Activated CD8-positive, alpha-beta T cell treated with anti-CD3 and anti-CD28 coated beads, Interleukin-2, amount 10 ng/mL, durations not matched to agents 7 days and 5 days (primary cell): ENCODE results near the gene KRTAP12-3. TPM values are rescaled to one million over a fixed set of nuclear protein-coding genes. Genes with fewer than 3 reads are reported as not detected.
"Not testable (repeated sequence)": the region's sequence is repeated elsewhere in the genome, so short reads cannot be mapped to it uniquely, and the experiment has no call there.

Experiments
- ATAC-seq: fragments of 150-1000 bp; cut with Tn5 transposase; one replicate; pipeline ENCODE4 v1.10.0; 2021; ENCODE audit warnings: moderate library complexity
- CTCF ChIA-PET: fragments of 350-600 bp; sonication (Branson Sonifier 250); formaldehyde crosslinking; loops from one replicate; lab custom pipeline; 2021; ENCODE audit warnings: antibody characterized with exemption; lab: Charles Lee
- POLR2A ChIA-PET: fragments of 350-600 bp; sonication (Branson Sonifier 250); formaldehyde crosslinking; loops from one replicate; lab custom pipeline; 2021; ENCODE audit warnings: antibody characterized with exemption; lab: Charles Lee
- DNase-seq: peaks from one replicate; pipeline ENCODE4 v3.0.0-alpha.2; 2020
- H3K27ac Mint-ChIP-seq: one replicate; pipeline ENCODE4 v1.8.0; 2021; ENCODE audit warnings: mild to moderate bottlenecking, mixed read lengths
- H3K27me3 Mint-ChIP-seq: one replicate; pipeline ENCODE4 v1.8.0; 2021; ENCODE audit warnings: low read depth, mixed read lengths
- H3K36me3 Mint-ChIP-seq: one replicate; pipeline ENCODE4 v1.8.0; 2021; ENCODE audit warnings: low read depth, mixed read lengths
- H3K4me1 Mint-ChIP-seq: one replicate; pipeline ENCODE4 v1.8.0; 2021; ENCODE audit warnings: low read depth, mixed read lengths
- H3K4me3 Mint-ChIP-seq: one replicate; pipeline ENCODE4 v1.8.0; 2021; ENCODE audit warnings: mild to moderate bottlenecking, mixed read lengths
- H3K9me3 Mint-ChIP-seq: one replicate; pipeline ENCODE4 v1.8.0; 2022; ENCODE audit warnings: mixed read lengths; ENCODE audit not compliant: insufficient read depth
- total RNA-seq, 2 experiments: library from RNA; stranded (reverse); gene quantifications; one replicate each; pipeline ENCODE4 v1.2.3, GENCODE V29; 2021

The KRTAP12-3 gene
- total RNA-seq, 2 experiments from 2014 or later = not detected

DNA sequence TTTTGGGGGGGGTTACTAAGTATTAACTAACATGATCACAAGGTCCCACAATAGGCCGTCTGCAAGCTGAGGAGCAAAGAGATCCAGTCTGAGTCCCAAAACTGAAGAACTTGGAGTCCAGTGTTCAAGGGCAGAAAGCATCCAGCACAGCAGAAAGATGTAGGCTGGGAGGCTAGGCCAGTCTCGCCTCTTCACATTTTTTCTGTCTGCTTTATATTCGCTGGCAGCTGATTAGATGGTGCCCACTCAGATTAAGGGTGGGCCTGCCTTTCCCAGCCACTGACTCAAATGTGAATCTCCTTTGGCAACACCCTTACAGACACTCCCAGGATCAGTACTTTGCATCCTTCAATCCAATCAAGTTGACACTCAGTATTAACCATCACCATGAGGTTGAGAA, 32.0 kb downstream of the KRTAP12-3 start:
- POLR2A ChIA-PET, H3K36me3 Mint-ChIP-seq, CTCF ChIA-PET, DNase-seq, ATAC-seq, H3K4me3 Mint-ChIP-seq, H3K27ac Mint-ChIP-seq: not testable (repeated sequence)
- H3K4me1 Mint-ChIP-seq = peaks cover 11% of the 10 kb centered on the region
- peaks cover 24% of the 10 kb centered on the region for H3K9me3 Mint-ChIP-seq
- H3K27me3 Mint-ChIP-seq = peaks cover 18% of the 10 kb centered on the region

DNA sequence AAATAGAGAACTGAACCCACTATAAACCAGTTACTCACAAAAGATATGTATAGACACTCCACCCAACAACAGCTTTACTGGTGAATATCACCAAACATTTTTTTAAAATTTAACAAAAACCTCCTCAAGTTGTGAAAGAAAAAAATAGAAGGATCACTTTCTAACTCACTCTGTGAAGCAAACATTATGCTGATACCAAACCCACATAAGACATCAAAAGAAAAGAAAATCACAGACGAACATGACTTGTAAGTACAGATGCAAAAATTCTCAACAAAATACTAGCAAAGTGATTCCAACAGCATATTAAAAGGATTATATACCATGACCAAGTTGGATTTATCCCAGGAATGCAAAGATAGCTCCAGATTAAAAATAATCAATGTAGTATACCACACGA, 34.0 kb downstream of the KRTAP12-3 start:
- Mint-ChIP-seq H3K36me3 (peaks cover 7% of the 10 kb centered on the region), H3K27me3 (peaks cover 21% of the 10 kb centered on the region), H3K4me3 (no peak overlapping the region), H3K9me3 (peaks cover 24% of the 10 kb centered on the region), H3K27ac (no peak overlapping the region), H3K4me1 (peaks cover 5% of the 10 kb centered on the region)
- DNase-seq (no peak), ATAC-seq (no peak)
- ChIA-PET CTCF (interaction anchor here (1.0 kb wide), 2 partner anchors 34 to 102 kb away, joined by 3 to 5 read pairs; partner anchors contain the start of gene KRTAP12-3), POLR2A (no interaction called here)

DNA sequence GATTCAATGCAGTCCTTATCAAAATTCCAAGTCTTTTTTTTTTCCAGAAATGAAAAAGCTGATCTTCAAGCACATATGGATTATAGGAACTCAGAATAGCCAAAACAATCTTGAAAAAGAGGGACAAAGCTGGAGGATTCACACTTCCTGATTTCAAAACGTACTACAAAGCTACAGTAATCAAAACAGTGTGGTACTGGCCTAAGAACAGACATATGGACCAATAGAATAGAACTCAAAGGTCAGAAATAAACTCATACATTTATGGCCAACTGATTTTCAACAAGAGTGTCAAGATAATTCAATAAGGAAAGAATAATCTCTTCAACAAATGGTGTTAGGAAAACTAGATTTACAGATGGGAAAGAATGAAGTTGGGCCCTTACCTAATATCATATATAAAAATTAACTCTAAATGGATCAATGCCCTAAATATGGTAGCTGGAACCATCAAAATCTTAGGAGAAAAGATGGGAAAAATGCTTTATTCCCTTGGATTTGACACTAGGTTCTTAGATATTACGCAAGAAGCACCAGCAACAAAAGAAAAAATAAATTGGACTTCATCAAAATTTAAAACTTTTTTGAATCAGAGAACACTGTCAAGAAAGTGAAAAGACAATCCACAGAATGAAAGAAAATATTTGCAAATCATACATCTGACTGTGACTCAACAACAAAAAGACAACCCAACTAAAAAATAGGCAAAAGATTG, 35.2 kb downstream of the KRTAP12-3 start:
- Mint-ChIP-seq H3K4me3 (no peak overlapping the region), H3K27ac (no peak overlapping the region), H3K9me3 (peaks cover 24% of the 10 kb centered on the region), H3K27me3 (peaks cover 33% of the 10 kb centered on the region), H3K36me3 (peaks cover 7% of the 10 kb centered on the region), H3K4me1 (peaks cover 2% of the 10 kb centered on the region)
- DNase-seq (no peak), ATAC-seq (no peak)
- CTCF ChIA-PET = no interaction called here
- POLR2A ChIA-PET = no interaction called here

DNA sequence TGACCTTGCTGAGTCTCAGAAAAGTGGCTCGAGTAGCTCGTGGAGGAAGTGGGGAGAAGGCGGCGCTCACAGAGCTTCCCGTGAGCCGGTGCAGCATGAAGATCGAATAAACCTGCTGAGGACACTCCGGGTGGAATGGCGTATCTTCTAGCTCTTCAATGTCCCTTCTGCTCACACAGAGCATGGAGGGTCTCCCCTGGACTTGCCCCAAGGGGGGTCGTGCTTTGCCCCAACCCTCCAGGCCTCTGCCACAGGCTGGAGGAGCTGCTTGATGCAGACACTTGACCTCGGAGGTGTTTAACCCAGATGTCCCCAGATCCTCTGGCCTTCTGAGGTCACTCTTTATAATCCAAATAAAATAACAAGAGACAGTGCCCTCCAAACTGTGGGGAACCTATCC, 37.0 kb downstream of the KRTAP12-3 start:
- peaks cover 7% of the 10 kb centered on the region for H3K36me3 Mint-ChIP-seq
- ChIA-PET POLR2A (no interaction called here), CTCF (no interaction called here)
- peaks cover 2% of the 10 kb centered on the region for H3K4me1 Mint-ChIP-seq
- H3K9me3 Mint-ChIP-seq = peaks cover 24% of the 10 kb centered on the region
- no peak overlapping the region for H3K27ac Mint-ChIP-seq
- H3K27me3 Mint-ChIP-seq = peaks cover 45% of the 10 kb centered on the region
- no peak for ATAC-seq
- H3K4me3 Mint-ChIP-seq = no peak overlapping the region
- DNase-seq = peak; percentile 19

DNA sequence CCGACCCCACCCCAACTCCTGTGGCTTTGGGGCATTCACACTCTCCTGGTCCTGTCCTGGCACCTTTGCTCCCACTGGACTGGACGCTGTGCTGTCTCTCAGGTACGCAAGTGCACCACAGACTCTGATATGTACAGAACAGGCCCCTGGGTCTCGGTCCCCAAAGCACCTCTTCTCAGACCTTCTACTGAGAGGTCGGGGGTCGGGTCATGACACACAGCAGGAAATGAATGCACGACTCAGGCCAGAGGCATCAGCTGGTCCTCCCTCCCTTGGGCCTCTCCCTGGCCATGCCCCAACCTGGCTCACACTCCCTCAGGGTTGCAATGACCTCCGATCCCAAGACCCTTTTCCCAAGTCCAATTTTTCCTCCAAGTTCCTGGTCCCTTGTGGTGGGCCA, 37.5 kb downstream of the KRTAP12-3 start:
- CTCF ChIA-PET = no interaction called here
- peak; percentile 17 for DNase-seq
- ATAC-seq = no peak
- H3K27me3 Mint-ChIP-seq = peaks cover 46% of the 10 kb centered on the region
- H3K9me3 Mint-ChIP-seq = peaks cover 24% of the 10 kb centered on the region
- peaks cover 7% of the 10 kb centered on the region for H3K36me3 Mint-ChIP-seq
- POLR2A ChIA-PET = no interaction called here
- no peak overlapping the region for H3K27ac Mint-ChIP-seq
- peaks cover 2% of the 10 kb centered on the region for H3K4me1 Mint-ChIP-seq
- no peak overlapping the region for H3K4me3 Mint-ChIP-seq

DNA sequence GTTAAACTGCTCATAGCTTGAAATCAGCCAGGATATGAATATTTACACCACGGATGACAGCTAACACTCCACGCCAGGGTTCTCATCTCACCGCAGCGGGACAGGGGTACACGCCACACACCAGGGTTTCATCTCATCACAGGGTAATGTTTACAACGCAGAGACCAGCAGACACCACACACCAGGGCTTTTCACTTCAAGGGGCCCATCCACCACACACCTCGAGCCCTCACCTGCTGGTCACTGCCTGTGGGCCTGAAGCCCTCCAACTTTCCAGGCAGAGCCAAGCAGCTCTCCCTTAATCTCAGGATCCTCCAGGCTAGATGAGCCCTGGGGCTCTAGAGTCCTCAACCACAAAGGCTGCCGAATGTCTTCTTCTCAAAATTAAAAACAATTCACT, 37.9 kb downstream of the KRTAP12-3 start:
- Mint-ChIP-seq H3K4me3 (no peak overlapping the region), H3K4me1 (peaks cover 2% of the 10 kb centered on the region), H3K27ac (no peak overlapping the region), H3K9me3 (peaks cover 24% of the 10 kb centered on the region), H3K27me3 (peaks cover 44% of the 10 kb centered on the region), H3K36me3 (peaks cover 7% of the 10 kb centered on the region)
- ChIA-PET CTCF (no interaction called here), POLR2A (no interaction called here)
- no peak for DNase-seq
- ATAC-seq = no peak

DNA sequence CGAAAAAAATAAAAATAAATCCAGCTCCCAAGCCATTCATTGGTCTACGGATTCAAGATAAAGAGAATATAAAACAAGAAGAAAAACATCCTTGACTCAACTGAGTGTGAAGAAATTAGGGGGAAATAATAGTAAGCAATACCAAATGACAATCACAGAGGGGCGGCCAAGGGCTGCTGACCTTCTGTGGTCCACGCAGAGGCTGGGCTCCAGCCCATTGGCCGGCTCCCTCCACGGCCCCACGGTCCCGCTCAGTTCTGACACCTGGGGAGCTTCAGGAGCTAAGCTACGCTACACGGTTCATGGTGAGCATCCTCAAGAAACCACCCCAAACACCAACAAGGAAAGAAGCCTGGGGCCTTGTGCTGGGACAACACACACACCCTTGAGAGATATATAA, 38.8 kb downstream of the KRTAP12-3 start:
- H3K4me1 Mint-ChIP-seq = peaks cover 2% of the 10 kb centered on the region
- DNase-seq (peak; percentile 14), ATAC-seq (no peak)
- H3K27me3 Mint-ChIP-seq = peaks cover 45% of the 10 kb centered on the region
- H3K9me3 Mint-ChIP-seq = peaks cover 22% of the 10 kb centered on the region
- ChIA-PET CTCF (no interaction called here), POLR2A (interaction anchor here (0.6 kb wide), 1 partner anchor 63 kb away, joined by 3 read pairs; no protein-coding TSS in a partner anchor)
- no peak overlapping the region for H3K27ac Mint-ChIP-seq
- peaks cover 7% of the 10 kb centered on the region for H3K36me3 Mint-ChIP-seq
- no peak overlapping the region for H3K4me3 Mint-ChIP-seq

DNA sequence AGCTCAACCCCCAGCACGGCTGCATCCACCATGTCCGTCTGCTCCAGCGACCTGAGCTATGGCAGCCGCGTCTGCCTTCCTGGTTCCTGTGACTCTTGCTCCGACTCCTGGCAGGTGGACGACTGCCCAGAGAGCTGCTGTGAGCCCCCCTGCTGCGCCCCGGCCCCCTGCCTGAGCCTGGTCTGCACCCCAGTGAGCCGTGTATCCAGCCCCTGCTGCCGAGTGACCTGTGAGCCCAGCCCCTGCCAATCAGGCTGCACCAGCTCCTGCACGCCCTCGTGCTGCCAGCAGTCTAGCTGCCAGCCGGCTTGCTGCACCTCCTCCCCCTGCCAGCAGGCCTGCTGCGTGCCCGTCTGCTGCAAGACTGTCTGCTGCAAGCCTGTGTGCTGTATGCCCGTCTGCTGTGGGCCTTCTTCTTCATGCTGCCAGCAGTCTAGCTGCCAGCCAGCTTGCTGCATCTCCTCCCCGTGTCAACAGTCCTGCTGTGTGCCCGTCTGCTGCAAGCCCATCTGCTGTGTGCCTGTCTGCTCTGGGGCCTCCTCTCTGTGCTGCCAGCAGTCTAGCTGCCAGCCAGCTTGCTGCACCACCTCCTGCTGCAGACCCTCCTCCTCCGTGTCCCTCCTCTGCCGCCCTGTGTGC, 39.6 kb downstream of the KRTAP12-3 start, which contains the start of gene KRTAP10-12:
TSS of gene KRTAP10-12 (plus strand) at position 1 of the 639 bp plus-strand sequence. CDS start at position 31, 30 bp downstream.
- Mint-ChIP-seq H3K9me3 (peaks cover 17% of the 10 kb centered on the region), H3K27me3 (peaks cover 45% of the 10 kb centered on the region)
- DNase-seq, H3K36me3 Mint-ChIP-seq, H3K4me1 Mint-ChIP-seq, ATAC-seq, H3K4me3 Mint-ChIP-seq, CTCF ChIA-PET, H3K27ac Mint-ChIP-seq: not testable (repeated sequence)
- POLR2A ChIA-PET = interaction anchor here (0.6 kb wide), 1 partner anchor 64 kb away, joined by 3 read pairs; no protein-coding TSS in a partner anchor

DNA sequence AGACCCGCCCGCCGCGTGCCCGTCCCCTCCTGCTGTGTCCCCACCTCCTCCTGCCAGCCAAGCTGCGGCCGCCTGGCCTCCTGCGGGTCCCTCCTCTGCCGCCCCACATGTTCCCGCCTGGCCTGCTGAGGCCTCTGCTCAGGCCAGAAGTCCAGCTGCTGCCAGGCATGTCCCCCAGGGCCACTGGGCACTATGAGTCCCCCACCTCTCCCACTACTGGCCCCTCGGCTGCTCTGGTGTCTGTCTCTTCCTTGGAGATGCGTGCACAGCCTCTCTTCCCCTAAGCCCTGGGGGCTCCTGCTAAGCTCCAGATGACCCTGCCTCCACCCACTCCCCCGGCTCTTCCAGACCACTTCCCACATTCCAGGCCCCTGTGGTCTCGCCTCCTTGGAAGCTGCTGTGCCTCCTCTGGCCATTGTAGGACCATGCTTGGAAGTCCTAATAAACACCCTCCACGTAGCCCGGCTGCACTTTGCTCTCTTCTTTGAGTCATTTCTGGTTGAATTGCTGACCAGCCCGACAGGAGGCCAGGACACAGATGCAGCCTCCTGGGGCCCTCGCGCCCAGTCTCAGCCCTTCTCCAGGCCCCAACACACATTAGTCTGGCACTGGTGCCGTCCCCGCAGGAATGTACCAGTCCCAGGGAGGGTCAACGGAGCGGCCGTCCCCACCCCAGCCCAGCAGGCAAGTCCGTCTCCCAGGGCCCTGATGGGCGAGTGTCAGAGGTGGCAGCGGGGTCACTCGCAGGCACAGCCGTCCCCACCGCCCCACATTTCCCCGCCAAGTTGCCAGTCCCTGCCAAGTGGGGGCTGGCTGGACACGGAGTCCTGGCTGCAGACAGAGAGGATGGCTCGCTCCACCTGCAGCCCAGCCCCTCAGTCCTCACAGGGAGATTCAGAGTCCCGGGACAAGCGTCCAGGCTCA, 40.3 kb downstream of the KRTAP12-3 start:
- Mint-ChIP-seq H3K4me3 (no peak overlapping the region), H3K9me3 (peaks cover 9% of the 10 kb centered on the region), H3K4me1 (peaks cover 2% of the 10 kb centered on the region), H3K27me3 (peaks cover 50% of the 10 kb centered on the region), H3K27ac (no peak overlapping the region), H3K36me3 (peaks cover 3% of the 10 kb centered on the region)
- ATAC-seq (no peak), DNase-seq (peak; percentile 14)
- ChIA-PET CTCF (no interaction called here), POLR2A (no interaction called here)

DNA sequence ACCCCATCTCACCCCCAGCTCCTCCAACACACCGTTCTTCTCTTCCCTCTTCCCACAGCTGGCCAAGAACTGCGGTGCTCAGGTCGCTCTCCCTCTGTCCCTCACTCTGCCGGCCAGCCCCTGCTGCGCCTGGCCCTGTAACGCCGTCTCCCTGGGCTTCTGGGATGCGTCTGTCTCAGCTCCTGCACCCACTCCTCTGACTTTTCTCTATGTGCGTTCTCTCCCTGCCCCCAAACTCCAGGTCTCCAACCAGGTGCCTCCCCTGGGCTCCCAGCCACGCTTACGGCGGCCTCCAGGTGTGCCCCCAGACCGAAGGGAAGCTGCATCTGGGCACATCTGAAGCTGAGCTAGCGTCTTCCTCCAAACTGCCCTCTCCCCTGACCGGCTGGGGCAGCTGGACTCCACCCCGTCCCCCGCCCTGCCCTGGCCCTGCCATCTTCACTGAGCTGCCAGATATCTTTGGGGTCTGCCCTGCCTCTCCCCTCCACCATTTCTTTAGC, 41.8 kb downstream of the KRTAP12-3 start:
- Mint-ChIP-seq H3K4me3 (no peak overlapping the region), H3K27ac (no peak overlapping the region), H3K4me1 (no peaks in the 10 kb centered on the region), H3K27me3 (peaks cover 56% of the 10 kb centered on the region), H3K36me3 (no peaks in the 10 kb centered on the region), H3K9me3 (peaks cover under 1% of the 10 kb centered on the region)
- CTCF ChIA-PET = no interaction called here
- no peak for DNase-seq
- ATAC-seq = no peak
- POLR2A ChIA-PET = no interaction called here

DNA sequence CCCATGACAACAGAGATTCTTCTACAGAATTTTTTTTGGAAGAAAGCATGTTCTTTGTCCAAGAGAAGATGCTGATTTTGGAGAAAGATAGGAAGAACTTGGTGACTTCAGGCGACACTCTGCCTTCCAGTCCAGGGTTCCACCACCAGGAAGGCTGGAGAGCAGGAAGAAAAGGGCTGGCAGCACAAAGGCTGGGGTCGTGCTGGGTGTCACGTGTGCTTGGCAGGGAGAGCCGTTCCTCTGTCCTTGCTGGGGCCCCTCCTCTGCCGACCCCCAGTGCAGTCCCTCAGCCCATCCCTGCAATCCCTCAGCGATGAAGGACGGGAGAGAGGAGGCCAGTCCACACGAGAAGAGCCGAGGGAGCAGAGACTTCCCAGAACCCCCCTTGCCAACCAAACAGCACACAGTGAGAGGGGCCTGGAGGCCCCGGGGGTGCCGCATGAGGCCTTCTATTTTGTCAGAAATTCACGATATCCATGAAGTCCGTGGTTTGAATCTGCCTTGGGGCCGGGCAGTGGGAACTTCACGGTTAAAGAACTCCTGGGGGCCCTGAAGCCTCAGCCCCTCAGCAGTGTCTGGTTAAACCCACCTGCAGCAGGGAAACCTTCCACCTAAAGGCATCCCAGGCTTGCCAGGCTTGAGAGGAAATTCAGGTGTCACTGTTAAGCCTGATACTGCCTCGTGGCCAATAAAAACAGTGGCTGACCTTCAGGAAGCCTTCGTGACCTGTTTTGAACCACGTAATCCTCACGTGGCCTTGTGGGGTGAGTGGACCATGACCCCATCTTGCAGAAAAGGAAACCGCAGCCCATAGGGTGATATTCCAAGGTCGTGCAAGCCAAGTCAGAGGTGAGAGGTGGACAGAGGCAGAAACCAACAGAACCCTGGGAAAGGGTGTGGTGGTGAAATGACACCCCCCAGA, 42.6 kb downstream of the KRTAP12-3 start:
- peaks cover 63% of the 10 kb centered on the region for H3K27me3 Mint-ChIP-seq
- H3K9me3 Mint-ChIP-seq = peaks cover 7% of the 10 kb centered on the region
- H3K36me3 Mint-ChIP-seq = peaks cover 5% of the 10 kb centered on the region
- H3K4me3 Mint-ChIP-seq = no peak overlapping the region
- ChIA-PET POLR2A (no interaction called here), CTCF (no interaction called here)
- peak; percentile 6 for DNase-seq
- no peaks in the 10 kb centered on the region for H3K4me1 Mint-ChIP-seq
- no peak overlapping the region for H3K27ac Mint-ChIP-seq
- ATAC-seq = no peak
